Choroid plexus epithelial cell (primary cell): ENCODE results near the gene GINS3.
"Not testable (repeated sequence)": the region's sequence is repeated elsewhere in the genome, so short reads cannot be mapped to it uniquely, and the experiment has no call there.

Experiments used
- DNase-seq: peaks from one replicate; pipeline ENCODE4 v3.0.0-alpha.2; 2010; ENCODE audit warnings: low read depth
- H3K4me3 ChIP-seq: 2 replicates; pipeline ENCODE4 v1.5.1; 2011; ENCODE audit warnings: low read depth, mild to moderate bottlenecking, control low read depth, low read length, moderate library complexity
- CTCF ChIP-seq: conservative IDR thresholded peaks from 2 replicates; pipeline ENCODE4 v1.5.1; 2011; ENCODE audit warnings: low read depth, mild to moderate bottlenecking, control low read depth, inconsistent platforms, low read length, moderate library complexity

The GINS3 gene

DNA sequence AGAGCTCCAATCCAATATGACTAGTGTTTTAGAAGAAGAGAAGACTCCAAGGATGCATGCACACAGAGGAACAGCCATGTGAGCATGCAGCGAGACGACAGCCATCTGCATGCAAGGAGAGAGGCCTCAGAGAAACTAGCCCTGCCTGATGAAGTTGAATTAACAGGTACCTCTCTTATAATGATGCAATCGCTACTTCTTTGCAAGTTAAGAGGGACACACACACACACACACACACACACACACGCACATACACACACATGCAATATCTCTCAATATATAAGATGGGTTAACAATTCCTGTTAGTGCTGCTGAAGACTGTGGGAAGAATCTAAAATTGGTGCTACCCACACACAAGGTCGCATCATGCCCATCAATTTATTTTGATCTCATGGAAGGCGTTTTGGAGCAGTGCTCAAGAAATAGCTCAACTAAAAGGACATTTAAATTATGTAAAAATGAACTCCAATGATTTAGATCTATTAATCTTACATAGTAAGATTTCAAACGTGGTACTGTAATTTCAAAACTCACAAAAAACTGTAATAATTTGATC, 7.0 kb upstream of the GINS3 start:
- no peak for DNase-seq
- no peak for TF ChIP-seq CTCF
- no peak overlapping the region for H3K4me3 ChIP-seq

GRCh38 chr16:58389724-58390123, 2.5 kb upstream of the GINS3 start:
- no peak for TF ChIP-seq CTCF
- H3K4me3 ChIP-seq, result no peak overlapping the region
- no peak for DNase-seq

- H3K4me3 ChIP-seq, result peak overlapping the region; percentile 78
- no peak for TF ChIP-seq CTCF
- peak; percentile 14 for DNase-seq
These were observed 850 bp downstream of the GINS3 start for GRCh38 chr16:58393138-58393504.

GRCh38 chr16:58396897-58397296, 4.6 kb downstream of the GINS3 start:
- not testable (repeated sequence) for H3K4me3 ChIP-seq, DNase-seq

- no peak overlapping the region for H3K4me3 ChIP-seq
- DNase-seq, result no peak
- TF ChIP-seq CTCF, result no peak
These were observed 7.7 kb downstream of the GINS3 start for GRCh38 chr16:58399718-58400633.

- H3K4me3 ChIP-seq, DNase-seq: not testable (repeated sequence)
These were observed 9.0 kb downstream of the GINS3 start for GRCh38 chr16:58401305-58401704.

DNA sequence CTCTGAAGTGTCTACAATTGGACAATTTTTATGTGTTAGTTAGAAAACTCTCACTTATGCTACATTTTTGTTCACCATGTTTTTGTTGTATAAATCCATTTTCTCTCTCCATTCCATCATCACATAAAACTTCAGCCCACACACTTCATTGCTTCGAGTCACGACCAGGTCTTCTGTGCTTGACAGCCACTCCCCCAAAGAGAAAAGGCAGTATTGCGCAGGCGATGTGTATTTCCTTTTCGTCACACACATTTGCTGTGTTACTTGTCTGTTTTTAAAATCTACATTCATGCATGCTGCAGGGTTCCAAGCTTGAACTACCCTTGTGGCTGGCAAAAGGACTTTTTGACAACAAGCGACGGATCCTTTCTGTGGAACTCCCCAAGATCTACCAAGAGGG, 10.5 kb downstream of the GINS3 start:
- DNase-seq, result no peak
- TF ChIP-seq CTCF, result no peak
- H3K4me3 ChIP-seq, result no peak overlapping the region
